ACC112 (cell line): ENCODE measurements around the gene CYBA.

Experiments used
- H2AFZ ChIP-seq: fragments of 200-600 bp; sonication (generic); one replicate; pipeline ENCODE4 v1.6.0; 2017; ENCODE audit warnings: antibody characterized with exemption, low read length; ENCODE audit not compliant: unreplicated experiment
- H3K27ac ChIP-seq: fragments of 200-600 bp; sonication (generic); 2 replicates; pipeline ENCODE4 v1.5.1; 2014; ENCODE audit warnings: low read depth, mild to moderate bottlenecking, antibody characterized with exemption, low read length, moderate library complexity
- H3K27me3 ChIP-seq: fragments of 200-600 bp; sonication (generic); 2 replicates; pipeline ENCODE4 v1.6.1; 2014; ENCODE audit warnings: mild to moderate bottlenecking, antibody characterized with exemption, low read length, moderate library complexity, mixed read lengths; ENCODE audit not compliant: insufficient read depth
- H3K36me3 ChIP-seq: fragments of 200-600 bp; sonication (generic); 2 replicates; pipeline ENCODE4 v1.6.1; 2016; ENCODE audit warnings: mild to moderate bottlenecking, antibody characterized with exemption, low read length, moderate library complexity, mixed read lengths; ENCODE audit not compliant: insufficient read depth
- H3K4me1 ChIP-seq: fragments of 200-600 bp; sonication (generic); one replicate; pipeline ENCODE4 v1.6.1; 2016; ENCODE audit warnings: low read length, mixed read lengths; ENCODE audit not compliant: insufficient read depth, unreplicated experiment, control insufficient read depth
- H3K4me3 ChIP-seq: fragments of 200-600 bp; sonication (generic); 2 replicates; pipeline ENCODE4 v1.5.1; 2014; ENCODE audit warnings: mild to moderate bottlenecking, low read depth, low read length
- H3K79me2 ChIP-seq: fragments of 200-600 bp; sonication (generic); one replicate; pipeline ENCODE4 v1.6.0; 2016; ENCODE audit warnings: low read length; ENCODE audit not compliant: control insufficient read depth, unreplicated experiment, insufficient read depth

Gene CYBA

DNA sequence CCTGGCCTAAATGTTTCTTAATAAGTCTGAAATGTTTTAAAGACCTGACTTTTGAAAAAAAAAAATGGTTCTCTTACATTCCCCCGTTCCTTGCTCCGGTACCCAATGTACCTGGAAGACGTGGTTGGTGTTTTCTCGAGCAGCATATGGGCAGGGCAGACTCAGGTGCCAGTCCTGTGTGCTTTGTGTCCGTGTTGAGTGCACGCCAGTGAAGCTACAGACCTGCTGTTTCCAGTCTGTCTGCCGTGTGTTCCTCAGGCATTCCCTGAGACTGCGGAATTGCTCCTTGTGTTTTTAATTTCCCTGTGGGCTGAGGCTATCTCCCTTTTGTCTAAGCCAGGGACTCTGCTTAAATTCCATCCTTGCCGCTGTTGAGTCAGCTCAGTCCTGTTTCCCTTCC lies 24.2 kb downstream of the CYBA start:
- Histone ChIP-seq H3K4me3 (no peak overlapping the region), H3K4me1 (no peaks in the 10 kb centered on the region), H3K36me3 (peaks cover 6% of the 10 kb centered on the region; the same call in 1 of the 2 replicates), H3K79me2 (no peaks in the 10 kb centered on the region), H3K27ac (no peak overlapping the region), H3K27me3 (no peaks in the 10 kb centered on the region), H2AFZ (no peak overlapping the region)

DNA sequence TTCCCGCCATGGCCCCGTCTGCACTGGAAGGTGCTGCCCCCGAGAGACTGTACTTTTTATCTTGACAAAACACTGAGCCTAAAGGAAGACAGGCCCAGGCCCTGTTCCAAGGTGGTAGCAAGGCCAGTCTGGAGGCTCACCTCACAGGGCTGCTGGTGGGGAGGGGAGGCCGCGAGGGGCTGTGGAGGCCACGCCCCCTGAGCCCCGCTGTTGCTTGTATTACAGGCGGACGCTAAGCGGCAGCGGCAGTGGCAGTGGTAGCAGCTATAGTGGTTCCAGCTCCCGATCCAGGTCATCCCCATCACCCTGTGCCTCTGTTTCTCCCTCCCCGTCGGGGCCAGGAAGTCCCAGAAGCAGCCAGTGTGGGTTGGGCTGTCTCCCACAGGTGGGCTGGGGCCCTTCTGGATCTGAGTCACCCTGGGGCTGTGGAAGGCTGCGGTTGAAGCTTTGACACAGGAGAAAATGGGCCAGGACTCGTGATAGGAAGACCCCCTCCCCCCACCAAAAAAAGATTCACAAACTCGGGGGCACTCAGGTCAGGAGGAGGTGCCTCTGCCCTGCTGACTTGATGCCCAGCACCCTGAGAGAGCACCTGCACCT lies 25.8 kb downstream of the CYBA start:
- H3K27me3 ChIP-seq, result no peaks in the 10 kb centered on the region
- no peak overlapping the region for H3K4me3 ChIP-seq
- no peak overlapping the region for H3K27ac ChIP-seq
- peaks cover 6% of the 10 kb centered on the region; the same call in 1 of the 2 replicates for H3K36me3 ChIP-seq
- no peaks in the 10 kb centered on the region for H3K4me1 ChIP-seq
- H3K79me2 ChIP-seq, result no peaks in the 10 kb centered on the region
- no peak overlapping the region for H2AFZ ChIP-seq

DNA sequence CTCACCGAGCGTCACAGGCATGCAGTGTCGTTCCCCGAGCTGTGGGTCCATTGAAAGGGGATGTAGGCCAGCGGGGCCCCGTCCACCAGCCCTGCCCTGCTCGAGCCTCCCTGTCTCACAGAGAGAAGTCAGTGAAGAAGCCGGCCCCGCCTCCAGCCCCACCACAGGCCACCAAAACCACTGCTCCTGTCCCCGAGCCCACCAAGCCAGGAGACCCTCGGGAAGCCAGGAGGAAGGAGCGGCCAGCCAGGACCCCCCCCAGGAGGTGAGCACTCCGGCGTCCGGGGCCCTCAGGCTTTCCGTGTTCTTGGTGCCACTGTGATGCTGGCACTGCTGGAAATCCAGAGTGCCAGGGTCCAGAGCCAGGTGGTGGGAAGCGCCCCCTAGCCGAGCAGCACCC lies 26.4 kb downstream of the CYBA start:
- Histone ChIP-seq H3K27me3 (no peaks in the 10 kb centered on the region), H2AFZ (no peak overlapping the region), H3K36me3 (peaks cover 6% of the 10 kb centered on the region; the same call in 1 of the 2 replicates), H3K4me1 (no peaks in the 10 kb centered on the region), H3K79me2 (no peaks in the 10 kb centered on the region), H3K4me3 (no peak overlapping the region), H3K27ac (no peak overlapping the region)

DNA sequence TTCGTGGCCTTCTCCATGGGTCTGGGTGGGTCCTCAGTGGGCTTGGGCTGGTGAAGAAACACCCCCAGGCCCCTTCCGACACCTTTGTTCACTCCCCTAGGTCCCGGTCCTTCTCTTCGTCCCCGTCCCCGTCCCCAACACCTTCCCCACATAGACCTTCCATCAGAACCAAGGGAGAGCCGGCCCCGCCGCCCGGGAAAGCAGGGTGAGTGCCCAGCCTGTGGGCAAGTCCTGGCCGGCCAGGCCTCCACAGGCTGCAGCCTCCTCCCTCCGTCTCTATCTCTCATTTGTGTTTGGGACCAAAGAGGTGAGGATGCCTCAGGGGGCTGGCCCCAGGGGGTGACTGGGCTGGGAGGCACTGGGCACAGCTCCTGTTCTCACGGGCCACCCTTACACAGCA lies 27.0 kb downstream of the CYBA start:
- Histone ChIP-seq H3K27ac (no peak overlapping the region), H3K36me3 (peaks cover 6% of the 10 kb centered on the region; the same call in 1 of the 2 replicates), H3K79me2 (no peaks in the 10 kb centered on the region), H3K27me3 (no peaks in the 10 kb centered on the region), H3K4me1 (no peaks in the 10 kb centered on the region), H2AFZ (no peak overlapping the region), H3K4me3 (no peak overlapping the region)

DNA sequence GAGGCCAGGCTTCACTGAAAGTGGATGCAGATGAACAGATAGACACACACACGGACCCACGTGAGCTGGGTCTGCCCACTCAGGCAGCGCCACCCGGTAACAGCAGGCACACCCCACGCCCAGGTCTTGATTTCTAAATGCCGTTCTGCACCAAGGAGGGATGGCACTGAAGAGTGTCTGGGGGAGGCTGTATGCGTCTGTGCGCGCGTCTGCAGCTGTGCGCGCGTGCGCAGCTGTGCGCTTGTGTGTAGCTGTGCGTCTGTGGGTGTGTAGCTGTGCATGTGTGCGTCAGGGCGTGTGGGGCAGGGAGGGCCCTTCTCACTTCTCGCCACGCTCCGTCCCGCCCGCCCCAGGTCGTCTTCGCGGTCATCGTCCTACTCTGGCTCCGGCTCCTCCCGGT lies 28.0 kb downstream of the CYBA start:
- Histone ChIP-seq H3K4me3 (no peak overlapping the region), H2AFZ (no peak overlapping the region), H3K4me1 (no peaks in the 10 kb centered on the region), H3K79me2 (no peaks in the 10 kb centered on the region), H3K27me3 (no peaks in the 10 kb centered on the region), H3K36me3 (peaks cover 6% of the 10 kb centered on the region; the same call in 1 of the 2 replicates), H3K27ac (no peak overlapping the region)

DNA sequence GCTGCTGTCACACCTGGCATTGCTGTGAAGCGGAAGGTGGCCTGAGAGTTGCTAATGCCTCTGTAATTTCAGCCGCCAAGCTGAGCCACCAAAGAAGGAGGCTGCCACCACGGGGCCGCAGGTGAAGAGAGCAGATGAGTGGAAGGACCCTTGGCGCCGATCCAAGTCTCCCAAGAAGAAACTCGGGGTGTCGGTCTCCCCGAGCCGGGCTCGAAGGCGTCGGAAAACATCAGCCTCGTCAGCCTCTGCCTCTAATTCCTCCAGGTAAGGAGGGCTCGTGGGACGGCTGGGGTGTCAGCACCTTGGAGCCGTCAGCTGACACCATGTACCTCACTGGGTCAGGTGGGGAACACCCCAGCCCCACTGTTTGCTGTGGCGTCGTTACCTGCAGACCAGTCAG lies 28.7 kb downstream of the CYBA start:
- Histone ChIP-seq H3K4me3 (no peak overlapping the region), H3K79me2 (no peaks in the 10 kb centered on the region), H3K27ac (no peak overlapping the region), H3K27me3 (no peaks in the 10 kb centered on the region), H3K36me3 (peaks cover 6% of the 10 kb centered on the region; the same call in 1 of the 2 replicates), H3K4me1 (no peaks in the 10 kb centered on the region), H2AFZ (no peak overlapping the region)

DNA sequence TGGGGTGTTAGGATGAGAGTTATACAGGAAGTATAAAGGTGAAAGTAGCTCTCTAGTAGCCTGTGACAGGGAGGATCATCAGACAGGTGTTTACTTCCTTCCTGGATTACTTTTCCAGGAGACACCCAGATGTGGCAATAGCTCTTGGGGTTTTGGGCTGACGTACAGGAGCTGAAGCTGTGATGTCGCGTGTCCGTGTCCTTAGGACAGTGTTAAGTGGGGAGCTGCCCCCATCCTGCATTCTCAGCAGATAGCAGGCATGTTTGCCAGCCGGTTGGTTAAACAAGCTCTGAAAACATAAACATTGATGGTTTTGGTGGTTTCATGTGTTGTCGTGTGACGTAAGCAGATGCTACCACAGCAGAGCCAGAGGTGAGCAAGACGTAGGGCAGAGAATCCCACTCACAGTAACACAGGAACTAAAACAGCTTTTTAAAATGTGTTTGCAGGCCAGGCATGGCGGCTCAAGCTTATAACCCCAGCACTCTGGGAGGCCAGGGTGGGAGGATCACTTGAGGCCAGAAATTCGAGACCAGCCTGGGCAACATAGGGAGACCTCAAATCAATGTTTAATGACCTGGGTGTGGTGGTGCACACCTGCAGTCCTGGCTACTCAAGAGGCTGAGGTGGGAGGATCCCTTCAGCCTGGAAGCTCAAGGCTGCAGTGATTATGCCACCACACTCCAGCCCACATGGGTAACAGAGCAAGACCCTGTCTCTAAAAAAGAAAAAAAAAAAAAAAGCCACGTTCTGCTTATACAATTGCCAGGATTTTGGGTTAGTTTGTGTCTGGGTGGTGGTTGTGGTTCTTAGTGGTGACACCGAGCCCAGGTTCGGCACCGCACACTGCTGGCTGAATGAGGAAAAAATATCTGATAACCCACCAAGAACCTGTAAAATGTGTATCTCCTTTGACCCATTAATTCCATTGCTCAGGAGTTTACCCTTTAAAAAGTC lies 30.7 kb downstream of the CYBA start:
- Histone ChIP-seq H2AFZ (no peak overlapping the region), H3K27ac (no peak overlapping the region), H3K27me3 (no peaks in the 10 kb centered on the region), H3K4me3 (no peak overlapping the region), H3K79me2 (peaks cover 3% of the 10 kb centered on the region), H3K4me1 (no peaks in the 10 kb centered on the region), H3K36me3 (peaks cover 6% of the 10 kb centered on the region; the same call in 1 of the 2 replicates)

DNA sequence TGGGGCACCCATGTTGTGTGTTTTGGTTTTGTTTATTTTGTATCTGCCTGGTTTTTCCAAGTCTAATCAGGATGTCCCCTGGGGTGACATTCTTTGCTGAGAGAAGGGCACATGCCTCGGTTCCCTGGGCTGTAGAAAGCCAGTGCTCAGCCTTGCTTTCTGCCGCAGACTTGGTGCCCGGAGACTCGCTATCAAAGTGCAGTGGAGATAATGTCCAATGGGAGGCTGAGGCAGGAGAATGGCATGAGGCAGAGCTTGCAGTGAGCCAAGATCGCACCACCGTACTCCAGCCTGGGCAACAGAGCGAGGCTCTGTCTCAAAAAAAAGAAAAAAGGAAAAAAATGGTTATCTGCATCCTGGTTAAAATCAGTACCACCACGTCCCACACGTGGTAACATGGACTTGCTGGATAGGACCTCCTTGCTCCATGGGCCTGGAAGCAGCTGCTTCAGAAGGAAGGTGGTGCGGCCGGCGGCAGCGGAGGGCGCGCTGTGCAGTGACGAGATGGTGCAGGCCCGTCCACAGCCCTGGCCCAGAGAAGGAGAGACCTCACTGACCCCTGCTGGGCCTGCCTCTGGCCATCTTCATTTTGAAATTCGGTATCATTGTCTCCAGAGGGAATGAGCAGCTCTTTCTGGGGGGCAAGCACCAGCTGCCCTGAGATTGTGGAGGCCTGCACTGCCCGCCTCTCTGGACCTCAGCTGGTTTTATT lies 31.7 kb downstream of the CYBA start:
- Histone ChIP-seq H3K27ac (no peak overlapping the region), H3K36me3 (peaks cover 6% of the 10 kb centered on the region; the same call in 1 of the 2 replicates), H2AFZ (no peak overlapping the region), H3K4me3 (no peak overlapping the region), H3K79me2 (peaks cover 3% of the 10 kb centered on the region), H3K4me1 (no peaks in the 10 kb centered on the region), H3K27me3 (no peaks in the 10 kb centered on the region)

DNA sequence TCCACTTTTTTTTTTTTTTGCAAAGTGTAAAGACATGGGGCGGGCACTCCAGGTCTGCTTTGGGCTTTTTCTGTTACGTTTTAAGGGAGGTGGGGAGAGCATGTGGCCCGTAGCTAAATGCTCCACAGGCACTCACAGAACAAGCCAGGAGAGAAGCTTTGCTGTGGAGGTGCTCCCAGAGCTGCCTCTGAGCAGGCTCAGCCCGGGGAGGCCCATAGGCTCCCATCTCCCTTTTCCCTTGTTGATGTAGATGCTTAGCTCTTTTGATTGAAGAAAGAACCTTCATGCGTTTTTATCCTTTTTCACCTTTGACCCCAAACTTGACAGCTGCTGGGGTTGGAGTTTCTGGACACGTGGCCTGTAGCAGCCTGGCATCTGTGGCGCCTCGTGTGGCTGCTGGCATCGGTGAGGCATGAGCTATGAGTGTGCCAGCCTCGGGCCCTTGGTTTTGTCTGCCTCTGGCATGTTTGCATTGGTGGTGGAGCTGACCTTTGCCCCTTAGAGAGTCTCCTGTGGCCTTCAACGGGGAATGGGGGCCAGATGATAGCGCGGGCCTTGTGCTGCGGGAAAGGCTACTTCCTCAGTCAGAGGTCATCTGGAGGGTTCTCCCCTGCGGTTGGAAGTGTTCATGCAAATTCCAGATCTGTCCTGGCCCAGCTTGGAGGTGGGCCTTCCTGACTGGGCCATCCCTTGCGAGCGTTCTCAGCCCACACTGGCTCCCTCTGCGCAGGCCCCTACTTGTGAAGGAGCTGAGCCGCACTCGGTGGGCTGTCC lies 32.5 kb downstream of the CYBA start:
- Histone ChIP-seq H2AFZ (no peak overlapping the region), H3K27me3 (no peaks in the 10 kb centered on the region), H3K36me3 (peaks cover 6% of the 10 kb centered on the region; the same call in 1 of the 2 replicates), H3K4me1 (no peaks in the 10 kb centered on the region), H3K79me2 (peaks cover 3% of the 10 kb centered on the region), H3K4me3 (no peak overlapping the region), H3K27ac (no peak overlapping the region)
